Skin epidermis (tissue), 12 donors: ENCODE measurements around the gene EXOC2.

Experiments used
- H3K27ac ChIP-seq, 21 experiments: fragments of 200-600 bp; sonication (generic) in 11 of 21; one replicate each; pipeline ENCODE4 v1.5.0; 2020; ENCODE audit warnings: mild to moderate bottlenecking in 3 of 21, inconsistent platforms in 2 of 21, moderate library complexity in 2 of 21
- H3K4me3 ChIP-seq, 7 experiments: fragments of 200-600 bp; sonication (generic) in 2 of 7; one replicate each; pipeline ENCODE4 v1.5.0; 2020; ENCODE audit warnings: inconsistent platforms in 2 of 7, mild to moderate bottlenecking in 2 of 7, moderate library complexity in 1 of 7

Gene EXOC2

GRCh38 chr6:439641-440167 is 253.2 kb downstream of the EXOC2 start:
- H3K27ac ChIP-seq, result no peak overlapping the region
- no peak overlapping the region for H3K4me3 ChIP-seq

- Histone ChIP-seq H3K27ac (no peak overlapping the region), H3K4me3 (no peak overlapping the region)
Observed at GRCh38 chr6:438634-439170, 254.2 kb downstream of the EXOC2 start.

GRCh38 chr6:437037-437392 is 255.9 kb downstream of the EXOC2 start:
- Histone ChIP-seq H3K4me3 (no peak overlapping the region), H3K27ac (no peak overlapping the region)

- Histone ChIP-seq H3K4me3 (no peak overlapping the region), H3K27ac (no peak overlapping the region)
Observed at GRCh38 chr6:436308-437036, 256.5 kb downstream of the EXOC2 start.

- Histone ChIP-seq H3K27ac (no peak overlapping the region), H3K4me3 (no peak overlapping the region)
Observed at GRCh38 chr6:435441-436307, 257.3 kb downstream of the EXOC2 start.
